NCI-H1417 treated with DMSO at 0.1 percent for 48 hours (cell line): Measurements from ENCODE around the gene DLG1.
"Not testable (repeated sequence)": the region's sequence is repeated elsewhere in the genome, so short reads cannot be mapped to it uniquely, and the experiment has no call there.

Experiments
- DNase-seq: peaks from one replicate; lab custom pipeline; 2025; lab: John Stamatoyannopoulos, UW

DLG1 gene

DNA sequence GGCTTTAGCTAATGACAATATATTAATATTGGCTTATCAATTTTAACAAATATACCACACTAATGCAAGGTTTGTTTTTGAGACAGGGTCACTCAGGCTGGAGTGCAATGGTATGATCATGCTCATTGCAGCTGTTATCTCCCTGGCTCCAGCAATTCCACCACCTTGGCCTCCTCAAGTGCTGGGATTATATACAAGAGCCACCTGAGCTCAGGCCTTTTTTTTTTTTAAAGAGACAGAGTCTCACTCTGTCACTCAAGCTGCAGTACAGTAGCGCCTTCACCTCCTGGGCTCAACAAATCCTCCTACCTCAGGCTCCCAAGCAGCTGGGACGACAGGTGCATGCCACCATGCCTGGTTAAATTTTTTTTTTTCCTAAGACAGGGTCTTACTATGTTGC is 11.7 kb downstream of the DLG1 start:
- no peak for DNase-seq

DNA sequence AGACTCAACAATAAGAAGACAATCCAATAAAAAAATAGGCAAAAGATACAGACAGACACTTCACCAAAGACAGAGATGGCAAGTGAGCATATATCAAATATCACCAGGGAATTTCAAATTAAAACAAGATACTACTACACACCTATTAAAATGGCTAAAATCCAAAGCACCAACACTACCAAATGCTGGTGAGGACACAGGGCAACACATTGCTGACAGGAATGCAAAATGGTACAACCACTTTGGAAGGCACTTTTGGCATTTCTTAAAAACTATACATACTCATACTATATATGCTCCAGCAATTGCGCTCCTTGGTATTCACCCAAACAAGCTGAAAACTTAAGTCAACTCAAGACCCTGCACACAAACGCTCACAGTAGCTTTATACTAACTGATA is 12.9 kb downstream of the DLG1 start:
- DNase-seq, result no peak

DNA sequence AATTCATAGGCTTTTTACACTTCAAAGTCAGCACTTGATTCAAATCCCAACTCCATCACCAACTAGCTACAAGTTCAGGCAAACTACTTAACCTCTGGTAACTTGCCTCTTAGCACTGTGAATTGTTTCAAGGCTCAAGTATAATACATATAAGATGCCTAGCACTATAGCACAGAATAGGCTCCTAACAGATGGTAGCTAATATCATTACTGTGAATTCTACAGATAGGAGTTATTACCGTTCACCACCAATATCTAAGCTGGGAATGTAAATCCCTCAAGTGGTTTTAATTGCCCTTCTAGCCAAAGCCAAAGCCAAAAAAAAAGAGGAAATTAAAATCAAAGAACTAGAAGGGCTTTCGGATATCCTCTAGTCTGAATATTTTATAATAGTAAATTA is 15.4 kb downstream of the DLG1 start:
- no peak for DNase-seq

DNA sequence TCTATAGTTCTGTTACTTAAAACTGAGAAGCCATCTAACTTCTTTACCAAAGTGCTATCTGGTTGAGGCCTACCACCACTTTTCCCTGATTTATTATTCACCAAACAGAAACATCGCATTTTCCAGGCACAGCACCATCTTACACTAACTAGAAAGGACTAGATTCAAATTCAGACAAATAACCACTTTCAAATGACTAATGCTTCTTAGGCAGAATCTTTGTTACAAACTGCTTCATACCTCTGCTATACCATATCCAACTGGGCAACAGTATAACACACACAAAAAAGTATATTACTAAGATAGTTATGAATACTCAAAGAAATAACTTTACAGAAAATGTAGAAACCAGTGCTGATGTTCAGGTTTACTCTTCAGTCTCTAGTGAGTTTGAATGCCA is 16.6 kb downstream of the DLG1 start:
- DNase-seq, result no peak

DNA sequence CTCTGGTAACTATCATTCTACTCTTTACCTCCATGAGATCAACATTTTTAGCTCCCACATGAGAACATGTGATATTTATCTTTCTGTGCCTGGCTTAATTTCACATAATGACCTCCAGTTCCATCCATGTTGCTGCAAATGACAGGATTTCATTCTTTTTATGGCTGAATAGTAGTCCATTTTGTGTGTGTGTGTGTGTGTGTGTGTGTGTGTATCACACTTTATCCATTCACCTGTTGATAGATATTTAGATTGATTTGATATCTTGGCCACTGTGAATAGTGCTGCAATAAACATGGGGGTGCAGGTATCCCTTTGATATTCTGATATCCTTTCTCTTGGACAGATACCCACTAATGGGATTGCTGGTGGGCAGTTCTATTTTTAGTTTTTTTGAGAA is 18.3 kb downstream of the DLG1 start:
- DNase-seq, result no peak

DNA sequence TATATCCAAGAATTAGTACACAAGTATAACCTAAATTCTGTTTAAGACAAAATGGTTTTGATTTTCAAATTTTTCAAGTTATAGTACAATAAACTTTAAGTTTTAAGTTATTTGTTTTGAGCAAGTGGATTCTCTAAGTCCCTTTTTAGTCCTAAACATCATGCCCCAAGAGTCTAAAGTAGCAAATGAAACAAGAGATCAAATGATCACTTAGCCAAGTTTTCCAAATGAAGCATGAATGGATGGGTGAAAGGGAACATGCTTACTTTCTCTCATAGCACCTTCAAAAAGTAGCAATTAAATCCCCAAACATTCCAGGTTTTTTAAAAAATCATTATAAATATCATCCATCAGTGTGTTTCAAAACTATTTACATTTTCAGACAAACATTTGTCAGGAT is 19.5 kb downstream of the DLG1 start:
- DNase-seq, result no peak

DNA sequence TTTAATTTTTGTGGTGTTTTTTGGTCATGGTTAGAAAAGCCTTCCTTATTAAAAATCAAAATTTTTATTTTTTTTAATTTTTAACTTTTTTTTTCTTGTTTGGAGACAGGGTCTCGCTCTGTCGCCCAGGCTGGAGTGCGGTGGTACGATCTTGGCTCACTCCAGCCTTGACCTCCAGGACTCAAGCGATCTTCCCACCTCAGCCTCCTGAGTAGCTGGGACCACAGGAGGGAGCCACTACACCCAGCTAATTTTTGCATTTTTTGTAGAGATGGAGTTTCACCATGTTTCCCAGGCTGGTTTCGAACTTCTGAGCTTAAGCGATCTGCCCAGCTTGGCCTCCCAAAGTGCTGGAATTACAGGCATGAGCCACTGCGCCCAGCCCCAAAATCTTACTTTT is 21.6 kb downstream of the DLG1 start:
- not testable (repeated sequence) for DNase-seq

DNA sequence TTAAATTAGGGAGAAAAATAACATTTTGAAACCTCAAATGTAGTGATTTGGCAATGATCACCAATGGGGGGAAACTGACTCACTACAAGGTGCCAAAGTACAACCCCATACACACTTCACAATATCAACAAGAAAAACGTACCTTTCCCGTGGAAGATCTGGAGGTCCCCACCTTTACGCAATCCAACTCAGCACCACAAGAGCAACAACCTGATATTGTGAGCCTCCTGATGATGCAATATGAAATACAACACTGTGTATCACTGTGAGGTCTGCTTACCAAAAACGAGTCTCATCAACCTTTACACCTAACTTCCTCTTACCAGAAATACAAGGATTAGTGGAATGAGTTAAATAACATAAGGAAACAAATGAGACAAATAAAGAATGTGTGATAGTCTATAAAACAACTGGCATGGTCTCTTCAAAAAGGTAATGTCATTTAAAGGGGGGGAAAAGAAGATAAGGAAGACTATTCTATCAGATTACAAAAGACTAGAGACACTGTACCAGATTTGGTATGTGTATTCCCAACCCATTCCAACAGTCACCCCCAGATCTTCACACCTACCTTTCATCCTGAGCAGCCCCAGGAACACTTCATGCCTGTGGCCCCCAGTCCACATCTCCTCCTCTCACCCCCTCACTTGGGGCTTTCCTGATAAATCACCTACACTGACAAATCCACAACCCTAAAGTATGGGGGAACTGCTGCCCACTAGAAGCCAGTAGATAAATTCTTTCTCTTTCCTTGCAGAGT is 27.7 kb downstream of the DLG1 start:
- no peak for DNase-seq

DNA sequence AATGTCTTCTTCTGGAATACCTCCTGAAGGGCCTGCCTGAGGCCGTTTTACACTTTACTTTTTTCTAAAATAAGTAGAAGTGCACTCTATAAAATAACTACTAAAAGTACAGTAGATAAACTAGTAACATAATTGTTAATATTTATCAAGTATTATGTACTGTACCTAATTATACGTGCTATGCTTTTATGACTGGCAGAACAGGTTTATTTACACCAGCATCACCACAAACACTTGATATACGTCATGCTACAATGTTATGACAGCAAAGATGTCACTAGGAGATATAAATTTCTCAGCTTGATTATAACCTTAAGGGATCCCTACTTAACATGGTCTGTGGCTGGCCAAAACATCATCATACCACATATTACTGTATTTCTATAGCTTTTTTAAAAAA is 29.4 kb downstream of the DLG1 start:
- DNase-seq, result no peak

DNA sequence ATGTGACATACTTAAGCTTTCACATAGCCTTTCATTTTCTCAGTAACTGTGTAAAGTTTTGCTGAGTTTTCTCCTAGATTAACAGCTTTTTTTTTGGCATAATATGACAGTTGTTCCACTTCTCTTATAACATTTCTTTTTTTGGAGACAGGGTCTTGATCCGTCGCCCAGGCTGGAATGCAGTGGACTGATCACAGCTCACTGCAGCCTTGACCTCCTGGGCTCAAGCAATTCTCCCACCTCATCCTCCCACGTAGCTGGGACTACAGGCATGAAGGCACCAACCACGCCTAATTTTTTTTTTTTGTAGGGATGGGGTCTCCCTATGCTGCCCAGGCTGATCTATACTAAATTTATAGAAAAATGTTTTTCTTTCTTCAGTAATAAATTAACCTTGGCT is 30.1 kb downstream of the DLG1 start:
- no peak for DNase-seq

DNA sequence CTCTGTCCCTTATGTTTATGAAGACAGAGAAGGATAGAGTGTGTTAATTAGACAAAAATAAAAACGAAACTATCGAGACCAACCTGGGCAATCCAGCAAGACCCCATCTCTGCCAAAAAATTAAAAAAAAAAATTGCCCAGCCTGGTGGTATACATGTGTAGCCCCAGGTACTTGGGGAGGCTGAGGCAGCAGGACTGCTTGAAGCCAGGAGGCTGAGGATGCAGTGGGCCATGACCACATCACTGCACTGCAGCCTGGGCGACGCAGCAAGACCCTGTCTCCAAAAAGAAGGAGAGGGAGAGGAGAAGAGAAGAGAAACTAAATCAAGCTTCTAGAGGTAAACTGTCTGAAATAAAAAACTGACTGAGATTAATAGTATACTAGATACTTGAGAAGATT is 32.1 kb downstream of the DLG1 start:
- DNase-seq, result no peak

DNA sequence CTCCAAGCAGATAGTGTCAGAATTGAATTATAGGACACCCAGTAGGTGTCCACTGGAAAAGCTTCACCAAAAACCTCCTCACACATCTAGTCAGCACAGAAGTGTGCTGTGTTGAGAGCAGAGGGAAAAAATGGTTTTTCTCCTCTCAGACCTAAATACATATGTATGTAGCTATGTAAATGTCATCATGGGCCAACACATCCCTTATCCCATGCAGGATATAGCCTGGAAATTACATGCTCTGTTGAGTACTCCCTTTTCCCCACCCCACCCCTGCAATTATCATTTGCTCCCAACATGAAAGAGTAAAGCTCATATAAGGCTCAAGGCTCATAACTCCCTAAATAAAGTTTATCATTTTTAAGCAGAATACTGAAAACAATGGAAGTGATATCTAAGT is 35.7 kb downstream of the DLG1 start:
- DNase-seq, result no peak

DNA sequence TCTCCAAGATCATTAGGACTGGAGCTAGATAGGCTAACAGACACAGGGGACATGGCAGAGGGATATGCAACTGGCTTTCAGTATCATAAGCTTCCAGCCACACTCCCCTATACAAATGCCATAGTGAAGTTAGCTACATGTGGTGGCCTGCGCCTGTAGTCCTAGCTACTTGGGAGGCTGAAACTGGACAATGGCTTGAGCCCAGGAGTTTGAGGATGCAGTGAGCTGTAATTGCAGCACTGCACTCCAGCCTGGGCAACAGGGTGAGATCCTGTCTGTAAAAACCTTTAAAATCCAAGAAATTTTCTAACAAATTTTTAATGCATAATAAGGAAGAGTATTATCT is 37.3 kb downstream of the DLG1 start:
- DNase-seq, result no peak

DNA sequence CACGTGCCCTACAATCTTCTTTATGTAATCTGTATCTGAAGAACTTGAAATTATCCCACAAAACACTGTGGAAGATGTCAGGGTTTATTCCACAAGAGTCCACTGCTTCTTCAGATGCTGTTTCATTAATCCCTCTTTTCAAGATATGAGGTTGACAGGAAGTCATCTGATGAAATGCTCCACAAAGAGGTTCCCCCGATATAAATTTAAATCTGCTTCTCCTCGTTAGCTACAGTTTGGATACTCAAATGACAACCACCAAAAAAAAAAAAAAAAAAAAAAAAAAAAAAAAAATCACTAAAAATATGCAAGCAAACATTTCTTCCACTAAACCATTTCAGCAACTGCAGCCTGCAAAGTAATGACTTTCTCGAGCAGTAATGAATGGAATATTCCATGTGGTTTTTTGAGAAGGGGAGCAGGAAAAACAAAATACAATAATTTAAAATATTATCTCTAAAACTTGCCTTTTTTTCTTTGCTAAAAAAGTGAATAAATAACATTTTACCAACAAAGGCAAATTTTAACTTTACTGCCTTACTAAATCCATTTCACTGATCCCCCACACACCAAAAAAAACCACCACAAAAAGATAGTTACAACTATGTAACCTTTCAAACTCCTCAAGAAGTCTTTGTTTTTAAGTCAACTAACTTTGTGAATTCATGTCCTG is 37.8 kb downstream of the DLG1 start:
- no peak for DNase-seq

DNA sequence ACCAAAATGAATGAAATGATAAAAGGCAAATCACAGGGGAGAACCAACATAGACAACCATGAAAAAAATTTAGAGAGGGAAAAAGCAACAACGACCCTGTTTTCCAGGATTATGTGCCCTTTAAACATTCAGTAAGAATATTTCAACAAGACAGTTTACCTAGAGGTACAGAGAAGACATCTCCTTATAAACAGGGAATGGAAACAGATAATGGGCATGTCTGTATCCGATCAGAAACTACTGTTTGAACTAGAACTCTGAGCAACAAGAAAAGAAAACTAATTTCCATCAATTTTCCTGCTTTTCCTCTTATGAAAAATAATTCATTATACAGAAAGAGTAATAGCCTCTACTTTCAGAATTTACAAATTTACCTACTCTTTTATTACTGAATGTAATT is 39.3 kb downstream of the DLG1 start:
- no peak for DNase-seq

DNA sequence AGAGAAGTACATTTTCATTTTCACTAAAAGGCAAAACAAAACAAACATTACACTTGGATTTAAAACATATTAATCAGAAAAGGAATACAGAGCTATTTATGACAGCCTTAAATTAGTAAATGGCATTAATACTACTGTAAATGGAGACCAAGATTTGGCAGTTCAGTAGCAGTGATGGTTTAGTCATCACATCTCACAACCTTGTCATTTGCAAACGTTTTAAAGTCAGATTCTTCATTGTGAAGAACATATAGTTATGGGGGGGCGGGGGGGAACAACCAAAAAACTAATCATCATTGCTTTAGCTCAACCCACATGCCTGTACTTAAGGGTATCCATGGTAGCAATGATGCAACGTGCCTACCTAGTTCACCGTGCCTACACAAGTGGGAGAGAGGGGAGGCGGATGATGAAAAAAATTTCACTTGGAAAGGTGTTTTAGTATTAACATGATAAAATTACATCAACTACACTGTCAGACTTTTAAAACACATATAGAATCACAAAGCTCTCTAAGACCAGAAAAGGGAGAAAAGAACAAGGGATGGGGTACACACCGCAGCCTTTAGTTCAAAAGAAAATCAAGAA is 40.1 kb downstream of the DLG1 start:
- no peak for DNase-seq

DNA sequence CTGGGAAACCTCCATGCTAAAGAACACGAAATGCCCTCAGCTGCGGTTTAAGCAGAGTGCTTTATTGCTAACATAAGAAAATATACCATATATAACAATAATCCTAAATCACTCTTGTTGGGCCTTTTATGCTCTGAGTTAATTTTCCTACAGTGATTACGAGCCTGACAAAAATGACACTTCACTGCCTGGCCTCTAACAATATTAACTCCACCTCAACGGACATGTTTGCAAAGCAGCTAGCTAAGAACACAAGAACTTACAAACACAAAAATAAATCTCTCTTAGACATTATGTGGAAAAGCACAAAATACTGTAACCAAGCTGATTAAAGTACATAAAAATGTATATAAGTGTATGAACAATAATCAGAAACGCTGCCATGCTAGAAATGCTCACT is 40.7 kb downstream of the DLG1 start:
- no peak for DNase-seq

DNA sequence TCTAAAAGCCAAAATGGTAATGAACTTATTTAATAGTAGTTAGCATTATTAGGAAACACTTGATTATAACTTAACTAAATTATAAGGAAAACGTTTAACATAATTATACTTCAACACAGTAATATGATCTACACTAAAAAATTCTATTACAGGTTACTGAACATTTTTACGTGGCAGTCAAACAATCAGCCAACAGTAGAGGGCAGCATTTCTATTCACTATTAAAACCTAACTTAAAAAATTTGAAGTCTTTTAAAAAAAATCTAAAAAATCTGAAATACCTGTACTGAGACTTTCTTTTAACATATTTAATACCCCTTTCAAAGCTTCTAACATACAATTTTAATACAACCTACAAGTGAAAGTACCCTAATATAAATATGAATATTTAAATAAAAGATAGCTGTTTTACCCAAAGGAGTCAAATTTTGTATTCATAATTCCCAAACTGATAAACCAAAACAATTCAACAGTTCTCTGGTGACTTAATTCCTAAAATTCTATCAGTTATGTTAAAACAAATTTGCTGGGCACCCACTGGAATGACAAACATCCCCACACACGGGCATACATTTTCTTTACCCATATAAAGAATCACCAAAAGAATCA is 41.5 kb downstream of the DLG1 start:
- DNase-seq, result no peak

DNA sequence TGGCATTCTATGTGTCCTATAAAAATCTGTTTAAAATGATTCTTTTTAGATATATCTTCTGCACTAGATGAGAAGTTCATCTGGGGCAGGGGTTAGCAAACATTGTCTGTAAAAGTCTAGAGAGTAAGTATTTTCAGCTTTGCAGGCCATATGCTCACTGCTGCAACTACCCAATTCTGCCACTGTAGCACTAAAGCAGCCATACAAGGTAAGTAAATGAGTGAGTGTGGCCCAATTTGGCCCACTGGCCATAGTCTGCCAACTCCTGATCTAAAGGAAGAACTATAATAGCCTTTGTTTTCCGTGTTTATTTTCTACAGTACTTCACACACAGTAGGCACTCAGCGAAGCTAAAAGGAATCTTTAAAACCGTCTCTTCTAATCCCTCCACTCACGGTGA is 42.3 kb downstream of the DLG1 start:
- no peak for DNase-seq

DNA sequence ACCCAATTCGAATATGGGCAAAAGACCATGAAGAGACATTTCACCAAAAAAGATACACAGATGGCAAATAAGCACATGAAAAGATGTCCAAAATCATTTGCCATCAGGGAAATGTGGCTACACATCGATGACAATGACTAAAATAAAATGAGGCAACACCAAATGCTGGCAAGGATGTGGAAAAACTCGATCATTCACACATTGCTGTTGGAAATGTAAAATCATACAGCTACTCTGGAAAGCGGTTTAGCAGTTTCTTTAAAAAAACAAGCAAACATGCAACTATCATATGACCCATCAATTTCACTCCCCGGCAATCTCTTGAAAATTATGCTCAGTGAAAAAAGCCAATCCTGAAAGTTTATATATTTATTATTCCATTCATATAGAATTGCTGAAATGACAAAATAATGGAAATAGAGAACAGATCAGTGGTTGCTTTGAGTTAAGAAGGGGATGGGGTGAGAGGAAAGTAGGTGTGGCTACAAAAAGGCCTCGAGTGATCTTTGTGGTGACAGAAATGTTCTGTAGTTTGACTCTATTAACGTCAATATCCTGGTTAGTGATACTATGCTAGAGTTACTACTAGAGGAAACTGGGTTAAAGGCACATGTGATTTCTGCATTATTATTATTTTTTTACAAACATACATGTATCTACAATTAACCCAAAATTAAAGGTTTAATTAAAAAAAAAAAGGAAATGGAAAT is 45.0 kb downstream of the DLG1 start:
- DNase-seq, result no peak

DNA sequence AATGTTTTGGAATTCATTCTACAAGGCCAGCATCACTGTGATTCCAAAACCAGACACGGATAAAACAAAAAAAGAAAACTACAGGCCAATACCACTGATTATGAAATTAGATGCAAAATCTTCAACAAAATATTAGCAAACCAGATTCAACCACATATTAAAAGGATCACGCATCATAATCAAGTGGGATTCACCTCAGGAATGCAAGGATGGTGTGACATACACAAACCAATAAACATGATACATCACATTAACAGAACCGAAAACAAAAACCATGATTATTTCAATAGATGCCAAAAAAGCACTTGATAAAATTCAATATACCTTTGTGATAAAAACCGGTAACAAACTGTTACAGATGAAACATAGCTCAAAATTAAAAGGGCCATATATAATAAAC is 48.9 kb downstream of the DLG1 start:
- DNase-seq, result no peak

DNA sequence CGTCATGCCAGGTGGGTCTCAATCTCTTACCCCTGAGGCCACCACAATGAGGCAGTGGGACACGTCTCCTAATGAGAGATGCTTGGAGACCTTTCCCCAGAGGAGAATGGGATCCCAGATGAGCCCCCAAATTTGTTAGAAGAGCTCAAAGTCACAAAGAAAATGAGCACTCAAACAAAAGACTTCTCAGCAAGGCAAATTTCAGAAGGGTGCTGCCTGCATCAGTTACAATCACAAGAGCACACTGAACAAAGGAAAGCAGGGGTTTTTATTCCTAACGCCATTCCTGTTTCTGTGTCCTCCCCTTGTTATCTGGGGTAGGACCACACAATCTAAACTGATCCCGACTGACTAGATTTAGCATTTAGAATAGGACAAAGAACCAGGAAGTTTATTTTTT is 50.1 kb downstream of the DLG1 start:
- DNase-seq, result no peak

DNA sequence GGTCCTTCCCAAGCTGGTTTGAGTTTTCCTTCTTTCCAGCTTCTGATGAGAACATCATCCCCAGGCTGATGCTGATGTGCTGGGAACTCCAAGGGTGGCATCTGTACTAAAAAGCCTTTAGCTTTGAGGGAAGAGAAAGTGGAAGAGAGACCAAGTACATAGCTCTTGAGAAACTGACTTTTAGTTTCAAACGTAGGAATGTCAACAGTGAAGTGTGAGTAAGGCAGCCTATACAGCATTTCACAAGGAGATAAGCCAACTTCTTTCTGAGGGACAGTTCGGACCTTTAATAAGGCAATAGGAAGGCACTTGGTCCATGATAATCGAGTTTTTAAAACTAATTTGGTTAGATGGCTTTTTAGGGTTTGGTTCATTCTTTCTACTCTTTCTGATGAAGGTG is 53.7 kb downstream of the DLG1 start:
- no peak for DNase-seq
